ENCODE data around the gene FSD1.

DNA sequence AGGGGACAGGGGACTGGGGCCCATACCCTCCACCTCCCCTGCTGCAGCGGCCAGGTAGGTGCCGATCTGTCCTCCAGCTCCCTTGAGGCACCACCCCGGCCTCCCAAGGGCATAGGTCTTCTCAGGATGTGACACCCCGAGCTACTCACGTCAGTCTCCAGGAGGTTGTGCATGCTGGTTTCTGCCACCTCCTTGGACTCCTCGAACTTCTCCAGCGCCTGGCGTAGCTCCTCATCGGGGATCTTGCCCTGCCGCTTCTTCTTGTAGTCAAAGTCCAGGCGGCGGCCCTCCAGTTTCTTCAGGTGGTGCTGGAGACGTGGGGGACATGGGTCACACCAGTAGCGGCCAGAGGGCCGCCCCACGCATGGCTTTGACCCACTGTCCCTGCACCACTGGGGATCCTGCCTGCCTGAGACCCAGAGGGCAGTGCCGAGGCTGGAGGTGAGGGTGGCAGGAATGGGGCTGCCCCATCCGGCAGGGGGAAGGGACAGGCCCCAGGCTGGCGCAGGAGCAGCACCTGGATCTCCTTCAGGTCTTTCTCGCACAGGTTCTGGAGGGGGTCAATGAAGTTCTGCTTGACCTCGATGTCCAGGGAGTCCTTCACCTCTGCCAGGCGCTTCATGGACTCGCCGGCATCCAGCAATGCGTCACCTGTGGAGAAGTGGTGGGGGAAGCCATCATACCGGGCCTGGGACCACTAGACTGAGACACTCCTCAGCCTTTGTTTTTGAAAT lies 59.3 kb downstream of the FSD1 start:
- TF ChIP-seq, protein P1, sequence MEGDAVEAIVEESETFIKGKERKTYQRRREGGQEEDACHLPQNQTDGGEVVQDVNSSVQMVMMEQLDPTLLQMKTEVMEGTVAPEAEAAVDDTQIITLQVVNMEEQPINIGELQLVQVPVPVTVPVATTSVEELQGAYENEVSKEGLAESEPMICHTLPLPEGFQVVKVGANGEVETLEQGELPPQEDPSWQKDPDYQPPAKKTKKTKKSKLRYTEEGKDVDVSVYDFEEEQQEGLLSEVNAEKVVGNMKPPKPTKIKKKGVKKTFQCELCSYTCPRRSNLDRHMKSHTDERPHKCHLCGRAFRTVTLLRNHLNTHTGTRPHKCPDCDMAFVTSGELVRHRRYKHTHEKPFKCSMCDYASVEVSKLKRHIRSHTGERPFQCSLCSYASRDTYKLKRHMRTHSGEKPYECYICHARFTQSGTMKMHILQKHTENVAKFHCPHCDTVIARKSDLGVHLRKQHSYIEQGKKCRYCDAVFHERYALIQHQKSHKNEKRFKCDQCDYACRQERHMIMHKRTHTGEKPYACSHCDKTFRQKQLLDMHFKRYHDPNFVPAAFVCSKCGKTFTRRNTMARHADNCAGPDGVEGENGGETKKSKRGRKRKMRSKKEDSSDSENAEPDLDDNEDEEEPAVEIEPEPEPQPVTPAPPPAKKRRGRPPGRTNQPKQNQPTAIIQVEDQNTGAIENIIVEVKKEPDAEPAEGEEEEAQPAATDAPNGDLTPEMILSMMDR (IDR thresholded peaks at IDR 0.05; ENCODE audit: borderline replicate concordance, extremely low read depth, low read length, poor library complexity, severe bottlenecking) = no peak
- TF ChIP-seq EZH2 (IDR thresholded peaks at IDR 0.05; ENCODE audit: borderline replicate concordance, low read depth, low read length, severe bottlenecking) = no peak
